NCI-H2171 (cell line): ENCODE results near the gene ADAM10.

Experiments used
- DNase-seq: peaks from one replicate; lab custom pipeline; 2025; lab: John Stamatoyannopoulos, UW

Gene ADAM10

GRCh38 chr15:58575045-58575786 is 174.3 kb downstream of the ADAM10 start:
- no peak for DNase-seq

- no peak for DNase-seq
These were observed 174.9 kb downstream of the ADAM10 start for GRCh38 chr15:58574631-58575030.

- no peak for DNase-seq
These were observed 176.2 kb downstream of the ADAM10 start for GRCh38 chr15:58573270-58573669.

- no peak for DNase-seq
These were observed 177.0 kb downstream of the ADAM10 start for GRCh38 chr15:58572521-58572920.

- no peak for DNase-seq
These were observed 178.0 kb downstream of the ADAM10 start for GRCh38 chr15:58571491-58571890.

- no peak for DNase-seq
These were observed 180.1 kb downstream of the ADAM10 start for GRCh38 chr15:58569455-58569854.

GRCh38 chr15:58568157-58568571 is 181.3 kb downstream of the ADAM10 start:
- DNase-seq: peak; percentile 15

GRCh38 chr15:58566029-58566428 is 183.5 kb downstream of the ADAM10 start:
- no peak for DNase-seq

GRCh38 chr15:58565619-58566018 is 183.9 kb downstream of the ADAM10 start:
- DNase-seq: no peak

- DNase-seq: peak; percentile 62
These were observed 184.5 kb downstream of the ADAM10 start for GRCh38 chr15:58564981-58565380.

GRCh38 chr15:58562135-58562534 is 187.4 kb downstream of the ADAM10 start:
- peak; percentile 96 for DNase-seq

GRCh38 chr15:58561321-58561720 is 188.2 kb downstream of the ADAM10 start:
- no peak for DNase-seq

GRCh38 chr15:58559904-58560588 is 189.5 kb downstream of the ADAM10 start:
- no peak for DNase-seq

GRCh38 chr15:58558777-58559176 is 190.7 kb downstream of the ADAM10 start:
- no peak for DNase-seq

- no peak for DNase-seq
These were observed 193.0 kb downstream of the ADAM10 start for GRCh38 chr15:58556541-58556940.

- no peak for DNase-seq
These were observed 193.5 kb downstream of the ADAM10 start for GRCh38 chr15:58556028-58556361.

GRCh38 chr15:58555162-58556027 is 194.1 kb downstream of the ADAM10 start:
- DNase-seq: peak; percentile 44

- no peak for DNase-seq
These were observed 194.7 kb downstream of the ADAM10 start for GRCh38 chr15:58554758-58555157.

- no peak for DNase-seq
These were observed 196.1 kb downstream of the ADAM10 start for GRCh38 chr15:58553365-58553918.

GRCh38 chr15:58552505-58553364 is 196.8 kb downstream of the ADAM10 start:
- DNase-seq: no peak

- no peak for DNase-seq
These were observed 197.6 kb downstream of the ADAM10 start for GRCh38 chr15:58551764-58552504.
